ENCODE results near the gene BCL10.

DNA sequence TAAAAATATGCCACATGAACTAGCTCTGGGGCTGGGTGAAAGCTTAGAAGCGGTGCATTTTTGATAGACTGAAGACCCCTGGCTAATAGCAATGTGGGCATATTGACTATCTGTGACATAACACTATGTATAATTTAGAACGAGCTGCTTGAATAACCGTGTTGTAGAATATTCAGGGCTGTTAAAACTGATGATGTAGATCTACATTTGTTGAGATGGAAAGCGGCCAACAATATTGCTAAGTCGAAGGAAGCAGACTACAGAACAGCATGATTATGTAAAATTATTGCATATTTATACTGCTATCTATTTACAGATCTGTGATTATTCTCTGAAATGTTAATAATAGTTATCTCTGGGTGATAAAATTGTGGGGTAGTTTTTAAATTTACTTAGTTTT, 41.1 kb upstream of the BCL10 start:
- TF ChIP-seq POLR2A (IDR thresholded peaks at IDR 0.05; ENCODE audit: low read depth): no peak
- no peak for TF ChIP-seq POLR2AphosphoS5 (IDR thresholded peaks at IDR 0.05)
- TF ChIP-seq, protein P1, sequence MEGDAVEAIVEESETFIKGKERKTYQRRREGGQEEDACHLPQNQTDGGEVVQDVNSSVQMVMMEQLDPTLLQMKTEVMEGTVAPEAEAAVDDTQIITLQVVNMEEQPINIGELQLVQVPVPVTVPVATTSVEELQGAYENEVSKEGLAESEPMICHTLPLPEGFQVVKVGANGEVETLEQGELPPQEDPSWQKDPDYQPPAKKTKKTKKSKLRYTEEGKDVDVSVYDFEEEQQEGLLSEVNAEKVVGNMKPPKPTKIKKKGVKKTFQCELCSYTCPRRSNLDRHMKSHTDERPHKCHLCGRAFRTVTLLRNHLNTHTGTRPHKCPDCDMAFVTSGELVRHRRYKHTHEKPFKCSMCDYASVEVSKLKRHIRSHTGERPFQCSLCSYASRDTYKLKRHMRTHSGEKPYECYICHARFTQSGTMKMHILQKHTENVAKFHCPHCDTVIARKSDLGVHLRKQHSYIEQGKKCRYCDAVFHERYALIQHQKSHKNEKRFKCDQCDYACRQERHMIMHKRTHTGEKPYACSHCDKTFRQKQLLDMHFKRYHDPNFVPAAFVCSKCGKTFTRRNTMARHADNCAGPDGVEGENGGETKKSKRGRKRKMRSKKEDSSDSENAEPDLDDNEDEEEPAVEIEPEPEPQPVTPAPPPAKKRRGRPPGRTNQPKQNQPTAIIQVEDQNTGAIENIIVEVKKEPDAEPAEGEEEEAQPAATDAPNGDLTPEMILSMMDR (IDR thresholded peaks at IDR 0.05): no peak

Data from esophagus muscularis mucosa (tissue), 3 donors.